Measurements from ENCODE around the gene GRIK2.

Gene GRIK2

DNA sequence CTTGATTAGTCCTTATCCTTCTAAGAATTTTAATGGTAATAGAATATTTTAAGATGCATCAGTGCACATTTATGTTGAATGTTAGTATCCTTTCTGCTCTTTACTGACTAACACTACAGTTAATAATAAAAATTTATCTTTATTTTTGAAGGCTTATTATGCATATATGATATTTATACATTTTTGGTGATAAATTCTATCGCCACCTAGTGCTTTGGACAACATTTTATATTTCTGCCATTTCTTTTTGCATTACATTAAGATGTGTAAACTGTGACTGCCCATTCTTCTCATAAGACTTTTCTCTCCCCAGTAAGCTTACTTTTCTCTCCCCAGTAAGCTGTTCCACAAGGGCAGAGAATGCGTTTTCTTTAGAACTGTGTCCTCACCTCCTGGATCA lies 252.3 kb downstream of the GRIK2 start:
- DNase-seq, result no peak

GRCh38 chr6:101650402-101651100 lies 257.0 kb downstream of the GRIK2 start:
- DNase-seq, result no peak

- no peak for DNase-seq
Measured at GRCh38 chr6:101652079-101652478, 258.6 kb downstream of the GRIK2 start.

GRCh38 chr6:101655109-101655508 lies 261.6 kb downstream of the GRIK2 start:
- DNase-seq, result no peak

GRCh38 chr6:101662111-101662897 lies 268.8 kb downstream of the GRIK2 start:
- no peak for DNase-seq

DNA sequence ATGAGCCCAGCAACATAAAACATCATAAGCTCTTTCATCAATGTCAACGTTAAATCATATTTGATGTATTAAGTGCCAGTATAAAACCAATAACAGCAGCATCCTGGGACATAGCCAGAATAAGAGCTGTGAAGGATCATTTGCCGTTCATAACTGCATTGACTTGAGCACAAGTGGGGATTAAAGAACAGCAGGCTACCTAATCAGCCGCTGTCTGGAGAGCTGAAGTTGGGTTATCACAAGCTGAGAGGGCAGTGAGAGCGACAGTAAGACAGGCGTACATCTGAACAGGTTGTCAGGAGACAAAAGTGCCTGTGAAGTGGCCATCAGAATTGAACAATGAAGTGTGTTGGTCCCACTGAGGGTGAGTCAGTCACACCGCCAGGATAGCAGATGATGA lies 269.6 kb downstream of the GRIK2 start:
- DNase-seq, result no peak

GRCh38 chr6:101666256-101666655 lies 272.7 kb downstream of the GRIK2 start:
- no peak for DNase-seq

- DNase-seq, result no peak
Measured at GRCh38 chr6:101668496-101669030, 275.1 kb downstream of the GRIK2 start.

GRCh38 chr6:101676187-101676586 lies 282.7 kb downstream of the GRIK2 start:
- no peak for DNase-seq

GRCh38 chr6:101682937-101683336 lies 289.4 kb downstream of the GRIK2 start:
- no peak for DNase-seq

DNA sequence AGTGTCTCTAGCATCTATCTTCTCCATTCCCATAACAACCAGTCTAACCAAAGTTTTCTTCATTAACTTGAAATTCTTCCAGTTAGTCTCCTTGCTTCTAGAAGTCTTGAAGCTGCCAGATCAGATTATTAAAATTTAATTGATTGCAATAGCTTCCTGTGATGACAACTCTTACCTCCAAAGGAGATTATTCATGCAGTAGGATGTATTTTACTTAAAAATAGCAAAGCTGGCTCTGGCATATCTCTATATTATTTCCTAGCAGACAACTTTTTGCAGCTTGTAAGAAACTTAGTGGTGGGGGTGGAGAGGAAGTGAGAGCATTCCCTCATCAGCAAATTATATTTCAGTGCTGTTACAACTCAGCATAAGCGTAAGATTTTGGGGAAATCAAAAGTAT lies 290.4 kb downstream of the GRIK2 start:
- no peak for DNase-seq

GRCh38 chr6:101686653-101687052 lies 293.1 kb downstream of the GRIK2 start:
- no peak for DNase-seq

DNA sequence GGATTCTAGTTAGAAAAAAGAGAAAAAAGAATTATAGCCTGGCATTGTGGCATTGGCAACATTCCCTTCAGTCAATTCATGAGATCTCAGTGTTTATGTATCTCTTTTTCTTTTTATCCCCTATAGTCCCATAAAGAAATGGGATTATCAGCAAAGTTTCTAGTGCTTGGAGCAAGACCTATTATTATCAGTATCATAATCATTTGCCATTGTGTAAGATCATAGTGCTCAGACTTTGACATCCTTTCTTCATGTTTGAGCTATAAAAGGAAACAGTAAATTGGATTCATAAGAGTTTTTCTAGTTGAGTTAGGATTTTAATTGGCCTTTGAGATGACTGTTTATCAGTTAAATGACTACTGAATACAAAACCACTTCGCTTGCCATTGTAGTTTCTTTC lies 295.6 kb downstream of the GRIK2 start:
- DNase-seq, result no peak

- DNase-seq, result no peak
Measured at GRCh38 chr6:101689695-101690094, 296.2 kb downstream of the GRIK2 start.

GRCh38 chr6:101700655-101701054 lies 307.1 kb downstream of the GRIK2 start:
- no peak for DNase-seq

DNA sequence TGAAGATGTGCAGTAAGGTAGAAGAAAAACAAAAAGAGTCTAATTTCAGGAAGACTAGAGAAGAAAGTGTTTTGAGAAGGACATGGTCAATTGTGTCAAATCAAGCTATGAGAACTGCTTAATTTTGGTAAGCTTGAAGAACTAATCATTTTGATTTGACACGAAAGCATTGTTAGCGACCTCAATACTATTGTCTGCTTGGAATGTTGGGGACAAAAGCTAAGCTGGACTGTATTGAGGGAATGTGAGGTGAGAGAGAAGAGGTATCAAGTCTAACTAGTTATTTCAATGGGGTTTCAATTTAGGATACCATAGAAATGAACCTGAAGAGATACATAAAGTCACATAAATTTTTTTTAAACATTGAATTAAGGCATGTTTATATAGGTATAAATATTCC lies 309.8 kb downstream of the GRIK2 start:
- DNase-seq, result no peak

GRCh38 chr6:101705866-101706265 lies 312.4 kb downstream of the GRIK2 start:
- no peak for DNase-seq

GRCh38 chr6:101706576-101706975 lies 313.1 kb downstream of the GRIK2 start:
- DNase-seq, result no peak

GRCh38 chr6:101711518-101711917 lies 318.0 kb downstream of the GRIK2 start:
- DNase-seq, result no peak

DNA sequence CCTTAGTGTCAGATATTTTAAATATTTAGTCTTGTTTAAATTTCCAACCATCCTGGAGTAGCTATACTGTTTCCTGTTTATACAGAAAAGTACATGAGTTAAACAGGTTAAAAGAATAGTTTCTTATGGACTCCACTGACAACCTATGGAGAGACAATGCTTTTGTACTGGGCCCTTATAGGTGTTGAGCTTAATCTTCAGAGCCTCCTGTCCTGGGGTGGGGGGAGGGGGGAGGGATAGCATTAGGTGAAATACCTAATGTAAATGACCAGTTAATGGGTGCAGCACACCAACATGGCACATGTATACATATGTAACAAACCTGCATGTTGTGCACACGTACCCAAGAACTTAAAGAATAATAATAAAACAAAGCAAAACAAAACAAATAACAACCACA lies 322.9 kb downstream of the GRIK2 start:
- DNase-seq, result no peak

DNA sequence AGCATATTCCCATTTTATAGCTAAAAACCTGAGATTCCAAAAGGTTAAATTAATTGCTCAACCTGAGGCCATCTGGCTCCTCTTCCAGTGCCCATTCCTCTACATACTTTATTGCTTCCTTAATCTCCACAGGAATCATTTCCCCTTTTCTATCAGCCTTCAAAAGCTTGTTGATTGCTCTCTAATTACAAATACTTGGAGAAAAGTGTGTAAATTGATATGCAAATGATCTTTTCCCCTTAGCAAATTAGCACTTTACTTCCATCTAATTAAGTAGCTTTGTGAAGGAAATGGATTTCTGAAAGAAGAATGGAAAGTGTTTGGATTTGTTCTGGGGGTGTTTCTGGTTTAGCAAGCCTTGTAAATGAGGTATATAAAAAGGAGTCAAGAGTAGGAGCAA lies 323.3 kb downstream of the GRIK2 start:
- DNase-seq, result no peak

GRCh38 chr6:101719521-101719920 lies 326.0 kb downstream of the GRIK2 start:
- no peak for DNase-seq

DNA sequence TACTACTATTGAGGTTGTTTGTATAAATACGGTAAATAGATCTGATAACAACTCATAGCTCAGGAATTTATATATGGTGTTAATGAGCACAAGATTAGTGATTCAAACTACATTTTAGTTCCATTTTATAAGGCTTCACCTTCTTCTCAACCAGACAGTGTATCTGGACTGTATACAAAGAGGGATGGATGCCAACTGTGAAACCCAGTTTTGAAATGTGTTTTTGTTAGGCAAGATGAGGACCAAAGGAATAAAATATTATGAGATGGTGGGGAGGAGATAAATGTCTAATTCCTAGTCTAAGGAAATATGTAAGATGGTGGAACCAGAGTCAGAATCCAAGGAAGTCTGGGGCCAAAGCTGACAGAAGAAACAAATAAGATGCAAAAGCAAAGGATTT lies 329.0 kb downstream of the GRIK2 start:
- no peak for DNase-seq

- DNase-seq, result no peak
Measured at GRCh38 chr6:101722991-101723579, 329.6 kb downstream of the GRIK2 start.
